ENCODE results near the gene ZRANB1. TPM values are rescaled to one million over a fixed set of nuclear protein-coding genes. Genes with fewer than 3 reads are reported as not detected.

Gene ZRANB1
- total and polyA plus RNA-seq, 10 of the 15 experiments (the other 5 are each of a cell fraction or from before 2014, with no cell fraction given) = 1.7 to 11.8 (median 6.2) TPM

GRCh38 chr10:124977648-124978375, 35.9 kb downstream of the ZRANB1 start (continued):
- TF ChIP-seq USF1 (IDR thresholded peaks at IDR 0.05; ENCODE audit: borderline replicate concordance, extremely low read length, insufficient read depth, low read depth, low read length) = no peak

GRCh38 chr10:124978376-124978725, 36.4 kb downstream of the ZRANB1 start:
- ChIA-PET SMC1A (ENCODE audit: uncharacterized antibody, unreplicated experiment) (interaction anchor here (0.9 to 1.6 kb wide), 2 partner anchors 8 to 14 kb away, joined by 3 to 6 read pairs; no protein-coding TSS in a partner anchor), POLR2A (no interaction called here), RAD21 (ENCODE audit: unreplicated experiment) (no interaction called here), CTCF (interaction anchor here (2.2 kb wide), 1 partner anchor 14 kb away, joined by 7 read pairs; no protein-coding TSS in a partner anchor)
- WGBS (ENCODE audit: insufficient coverage, insufficient replicate concordance, low lambda C conversion rate, missing lambda C conversion rate) = 97% methylated on average over 5 of the region's 5 CpGs
- no peaks in the 10 kb centered on the region for H3K79me2 ChIP-seq (ENCODE audit: control insufficient read depth, insufficient read depth, low read length)
- BruUV-seq (replicated peaks) = no TSS peak
- H3K27me3 ChIP-seq (replicated peaks in 1 of 2; ENCODE audit: control insufficient read depth in 2 of 2, insufficient read depth in 2 of 2, low read length in 1 of 2) = no peaks in the 10 kb centered on the region
- H2AFZ ChIP-seq (ENCODE audit: control insufficient read depth, low read depth, low read length) = no peak overlapping the region
- in situ Hi-C loops (cut with MboI) (no loop called here), intact Hi-C loops (cut with micrococcal nuclease; ENCODE audit: unreplicated experiment) (no loop called here)
- DNase-seq (ENCODE audit: low read depth, low spot score) (no peak), FAIRE-seq (no peak), ATAC-seq (no peak)
- H3K27ac ChIP-seq (ENCODE audit: control insufficient read depth, insufficient read depth) = no peak overlapping the region
- no peaks in the 10 kb centered on the region for H3K9me3 ChIP-seq (replicated peaks; ENCODE audit: control insufficient read depth, insufficient read depth, low read length)
- no peak overlapping the region for H3K9ac ChIP-seq (ENCODE audit: control insufficient read depth, insufficient read depth, low read length)
- TF ChIP-seq BHLHE40 (IDR thresholded peaks at IDR 0.05; ENCODE audit: borderline replicate concordance in 1 of 2, low read depth in 2 of 2, low read length in 1 of 2) (no peak), NBN (IDR thresholded peaks at IDR 0.05) (no peak), CREM (IDR thresholded peaks at IDR 0.05; ENCODE audit: low read depth) (no peak), FOXM1 (IDR thresholded peaks at IDR 0.05; ENCODE audit: low read depth, low read length) (no peak)
- peaks cover 4% of the 10 kb centered on the region; the same call in 1 of the 2 replicates for H3K4me1 ChIP-seq (ENCODE audit: control insufficient read depth, insufficient read depth, low read length)
- H4K20me1 ChIP-seq (ENCODE audit: control insufficient read depth, insufficient read depth) = peaks cover 3% of the 10 kb centered on the region; the same call in 1 of the 2 replicates
- H3K4me2 ChIP-seq (ENCODE audit: control insufficient read depth, insufficient read depth) = no peak overlapping the region
- no peak overlapping the region for H3K4me3 ChIP-seq
- peaks cover 12 to 16% of the 10 kb centered on the region in 2 experiments for H3K36me3 ChIP-seq (ENCODE audit: control insufficient read depth in 2 of 2, insufficient read depth in 2 of 2, low read length in 1 of 2)
